ENCODE results near the gene NTN5.

DNA sequence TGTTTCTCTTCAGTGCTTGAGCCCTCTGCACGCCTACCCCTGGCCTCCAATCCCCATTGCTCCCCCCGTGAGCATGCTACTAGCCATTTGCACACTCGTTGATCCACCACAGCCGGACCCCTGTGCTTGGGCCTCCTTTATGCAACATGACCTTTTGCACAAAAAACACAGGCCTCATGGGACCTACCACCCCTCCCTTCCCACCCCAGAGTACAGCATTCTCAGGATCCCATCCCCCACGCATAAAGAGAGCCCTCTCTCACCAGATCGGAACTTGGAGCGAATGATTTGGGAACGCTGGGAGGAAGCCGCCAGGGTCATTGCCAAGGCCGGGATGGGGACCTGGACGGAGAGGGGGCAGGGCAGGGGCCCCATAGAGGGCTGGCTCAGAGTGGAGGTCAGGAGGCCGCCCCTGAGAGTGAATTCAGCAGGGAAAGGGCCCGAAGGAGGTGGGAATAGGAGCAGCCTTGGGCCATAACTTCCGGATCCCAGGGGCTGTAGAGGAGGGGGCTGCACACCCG, 46.0 kb upstream of the NTN5 start:
- no peak for TF ChIP-seq EZH2 (IDR thresholded peaks at IDR 0.05; ENCODE audit: low read depth, unreplicated experiment)
- TF ChIP-seq, protein P1, sequence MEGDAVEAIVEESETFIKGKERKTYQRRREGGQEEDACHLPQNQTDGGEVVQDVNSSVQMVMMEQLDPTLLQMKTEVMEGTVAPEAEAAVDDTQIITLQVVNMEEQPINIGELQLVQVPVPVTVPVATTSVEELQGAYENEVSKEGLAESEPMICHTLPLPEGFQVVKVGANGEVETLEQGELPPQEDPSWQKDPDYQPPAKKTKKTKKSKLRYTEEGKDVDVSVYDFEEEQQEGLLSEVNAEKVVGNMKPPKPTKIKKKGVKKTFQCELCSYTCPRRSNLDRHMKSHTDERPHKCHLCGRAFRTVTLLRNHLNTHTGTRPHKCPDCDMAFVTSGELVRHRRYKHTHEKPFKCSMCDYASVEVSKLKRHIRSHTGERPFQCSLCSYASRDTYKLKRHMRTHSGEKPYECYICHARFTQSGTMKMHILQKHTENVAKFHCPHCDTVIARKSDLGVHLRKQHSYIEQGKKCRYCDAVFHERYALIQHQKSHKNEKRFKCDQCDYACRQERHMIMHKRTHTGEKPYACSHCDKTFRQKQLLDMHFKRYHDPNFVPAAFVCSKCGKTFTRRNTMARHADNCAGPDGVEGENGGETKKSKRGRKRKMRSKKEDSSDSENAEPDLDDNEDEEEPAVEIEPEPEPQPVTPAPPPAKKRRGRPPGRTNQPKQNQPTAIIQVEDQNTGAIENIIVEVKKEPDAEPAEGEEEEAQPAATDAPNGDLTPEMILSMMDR (conservative IDR thresholded peaks at IDR 0.05; ENCODE audit: low read depth in 2 of 2), result no peak
